UCSD-AML1 (cell line): ENCODE data around the gene TJP2.
"Not testable (repeated sequence)": the region's sequence is repeated elsewhere in the genome, so short reads cannot be mapped to it uniquely, and the experiment has no call there.

Source experiments
- DNase-seq: peaks from one replicate; lab custom pipeline; 2025; ENCODE audit not compliant: unreplicated experiment; lab: John Stamatoyannopoulos, UW

TJP2 gene

GRCh38 chr9:69157751-69158466 is 16.2 kb upstream of the TJP2 start:
- DNase-seq: no peak

- no peak for DNase-seq
These were observed 15.6 kb upstream of the TJP2 start for GRCh38 chr9:69158471-69158870.

GRCh38 chr9:69164573-69164972 is 9.5 kb upstream of the TJP2 start:
- not testable (repeated sequence) for DNase-seq

GRCh38 chr9:69165581-69165980 is 8.5 kb upstream of the TJP2 start:
- no peak for DNase-seq

GRCh38 chr9:69168709-69169217 is 5.3 kb upstream of the TJP2 start:
- no peak for DNase-seq

- DNase-seq: no peak
These were observed 3.8 kb upstream of the TJP2 start for GRCh38 chr9:69170231-69170630.

- DNase-seq: no peak
These were observed 3.0 kb upstream of the TJP2 start for GRCh38 chr9:69171049-69171448.

GRCh38 chr9:69171517-69171916 is 2.6 kb upstream of the TJP2 start:
- no peak for DNase-seq

- no peak for DNase-seq
These were observed 1.2 kb upstream of the TJP2 start for GRCh38 chr9:69172895-69173294.

- DNase-seq: no peak
These were observed 583 bp upstream of the TJP2 start for GRCh38 chr9:69173497-69173890.

- DNase-seq: peak; percentile 33
These were observed 763 bp downstream of the TJP2 start for GRCh38 chr9:69174616-69175463.

- no peak for DNase-seq
These were observed 1.4 kb downstream of the TJP2 start for GRCh38 chr9:69175486-69175885.

- DNase-seq: no peak
These were observed 2.5 kb downstream of the TJP2 start for GRCh38 chr9:69176471-69177171.

- DNase-seq: no peak
These were observed 4.5 kb downstream of the TJP2 start for GRCh38 chr9:69178583-69179011.

GRCh38 chr9:69179037-69179436 is 5.0 kb downstream of the TJP2 start:
- DNase-seq: no peak

GRCh38 chr9:69180200-69180599 is 6.1 kb downstream of the TJP2 start:
- DNase-seq: no peak

- peak; percentile 26 for DNase-seq
These were observed 6.6 kb downstream of the TJP2 start for GRCh38 chr9:69180670-69181069.

GRCh38 chr9:69181908-69182353 is 7.9 kb downstream of the TJP2 start:
- peak; percentile 31 for DNase-seq

GRCh38 chr9:69184266-69184665 is 10.2 kb downstream of the TJP2 start:
- DNase-seq: no peak

- no peak for DNase-seq
These were observed 12.9 kb downstream of the TJP2 start for GRCh38 chr9:69186841-69187611.

GRCh38 chr9:69188975-69189374 is 14.9 kb downstream of the TJP2 start:
- DNase-seq: no peak
